Prostate gland (tissue), 2 donors: ENCODE data around the gene OSER1. TPM values are rescaled to one million over a fixed set of nuclear protein-coding genes. Genes with fewer than 3 reads are reported as not detected.

ENCODE experiments used
- DNase-seq: peaks from one replicate; pipeline ENCODE4 v3.0.0-alpha.2; 2019; ENCODE audit warnings: low spot score
- H3K27ac ChIP-seq, 2 donors: fragments of 200-600 bp; sonication (generic); 2 replicates each; pipeline ENCODE4 v1.5.1; 2017 to 2019
- H3K27me3 ChIP-seq: fragments of 200-600 bp; sonication (generic); replicated peaks from 2 replicates; pipeline ENCODE4 v1.5.1; 2019; ENCODE audit not compliant: insufficient read depth
- H3K36me3 ChIP-seq, 2 donors: fragments of 200-600 bp; sonication (generic); 1 replicate in 1 of 2; 2 replicates in 1 of 2; pipeline versions ENCODE4 v1.5.1 to v1.8.1; 2017 to 2019
- H3K4me1 ChIP-seq: fragments of 200-600 bp; sonication (generic); replicated peaks from 2 replicates; pipeline ENCODE4 v1.5.1; 2019
- H3K4me3 ChIP-seq, 2 donors: fragments of 200-600 bp; sonication (generic); 2 replicates each; pipeline ENCODE4 v1.5.1; 2017 to 2019
- H3K9me3 ChIP-seq: fragments of 200-600 bp; sonication (generic); 2 replicates; pipeline ENCODE4 v1.5.1; 2017
- CTCF ChIP-seq, 4 experiments: fragments of 200-600 bp in 2 of 4; fragments of 450-650 bp in 2 of 4; sonication (generic) in 2 of 4; IDR thresholded peaks; 1 replicate in 3 of 4; 2 replicates in 1 of 4; pipeline ENCODE4 v1.5.1; 2016 to 2019; ENCODE audit warnings: antibody characterized with exemption in 4 of 4, mild to moderate bottlenecking in 2 of 4, moderate library complexity in 2 of 4
- POLR2A ChIP-seq: fragments of 450-650 bp; IDR thresholded peaks from one replicate; pipeline ENCODE4 v1.6.1; 2016; ENCODE audit warnings: antibody characterized with exemption, mild to moderate bottlenecking
- POLR2AphosphoS5 ChIP-seq: sonication (generic); formaldehyde crosslinking; IDR thresholded peaks from one replicate; pipeline ENCODE4 v1.6.1; 2017; ENCODE audit warnings: antibody characterized with exemption
- WGBS: methylation state at CpG from one replicate; pipeline ENCODE4 v1.1.5; 2018; 5-methylcytosine and 5-hydroxymethylcytosine counted together
- intact Hi-C: fragments of 100-400 bp; cut with DNase I; formaldehyde crosslinking; loops from one replicate; pipeline ENCODE4 v1.14.2; 2022
- total RNA-seq, 2 donors: library from RNA; depleted of rRNA; stranded (reverse); fragments of >200 nt; gene quantifications; one replicate each; pipeline ENCODE4 v1.1.0, GENCODE V29; 2016

Gene OSER1
- total RNA-seq, 2 donors from 2014 or later, result 31.6 to 42.7 TPM

DNA sequence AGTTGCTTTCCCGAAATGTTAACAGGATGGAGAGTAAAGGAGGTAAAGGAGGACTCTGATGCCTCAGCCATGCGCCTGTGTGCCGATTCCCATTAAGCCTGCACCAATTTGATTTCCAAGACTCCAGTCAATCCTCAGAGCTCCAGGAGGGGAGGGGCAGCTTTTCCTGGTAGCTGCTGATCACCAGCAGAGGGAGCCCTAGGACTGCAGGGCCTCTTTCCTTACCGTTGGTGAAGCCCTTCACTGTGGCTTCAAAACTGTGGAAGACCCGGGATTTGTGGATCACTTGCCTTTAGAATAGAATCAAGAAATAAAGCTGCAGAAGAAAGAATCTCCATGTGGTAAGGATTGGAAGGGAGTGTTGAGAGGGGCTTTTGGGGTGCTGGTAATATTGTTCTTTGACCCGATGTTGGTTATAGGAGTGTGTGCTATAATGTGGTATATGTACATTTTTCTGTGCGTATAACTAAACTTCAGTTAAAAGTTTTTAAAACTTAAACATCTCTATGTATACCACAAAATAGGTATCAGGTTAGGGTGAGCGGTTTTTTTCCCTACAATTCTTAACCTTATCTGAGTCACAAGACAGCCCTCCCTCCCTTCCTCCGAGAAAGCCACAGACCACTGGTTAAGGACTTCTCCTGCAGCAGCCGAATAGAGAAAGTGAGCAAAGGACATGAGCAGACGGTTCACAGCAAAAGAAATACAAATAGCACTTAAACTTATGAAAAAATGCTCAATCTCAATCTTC is 6.9 kb upstream of the OSER1 start:
- DNase-seq, result peak; percentile 74
- intact Hi-C loops, result loop anchor here (1.0 to 10.0 kb wide), 4 partner anchors 94 to 387 kb away; partner anchors contain the start of genes FITM2 and SERINC3
- Histone ChIP-seq H3K4me1 (no peaks in the 10 kb centered on the region), H3K27ac (no peak overlapping the region), H3K27me3 (no peaks in the 10 kb centered on the region), H3K4me3 (no peak overlapping the region), H3K9me3 (no peaks in the 10 kb centered on the region), H3K36me3 (no peaks in the 10 kb centered on the region)
- TF ChIP-seq POLR2AphosphoS5 (peak; percentile 51), CTCF (IDR thresholded peaks at IDR 0.05) (peak; percentile 58 to 91 (median 86)), POLR2A (no peak)
- WGBS, result 45% methylated on average over 11 of the region's 11 CpGs

GRCh38 chr20:44215125-44215524 is 4.6 kb upstream of the OSER1 start:
- WGBS, result 47% methylated on average over 7 of the region's 7 CpGs
- Histone ChIP-seq H3K9me3 (no peaks in the 10 kb centered on the region), H3K27ac (no peak overlapping the region), H3K36me3 (no peaks in the 10 kb centered on the region), H3K27me3 (no peaks in the 10 kb centered on the region), H3K4me1 (no peaks in the 10 kb centered on the region), H3K4me3 (no peak overlapping the region)
- TF ChIP-seq CTCF (IDR thresholded peaks at IDR 0.05) (peak; percentile 29 to 79 (median 64)), POLR2A (no peak), POLR2AphosphoS5 (peak; percentile 43)
- intact Hi-C loops, result loop anchor here (2.0 to 10.0 kb wide), 4 partner anchors 172 to 390 kb away; partner anchors contain the start of gene SERINC3
- peak; percentile 53 for DNase-seq

- no peak for DNase-seq
- H3K36me3 ChIP-seq, result no peaks in the 10 kb centered on the region
- 80% methylated on average over 4 of the region's 4 CpGs for WGBS
- no peaks in the 10 kb centered on the region for H3K4me1 ChIP-seq
- TF ChIP-seq CTCF (IDR thresholded peaks at IDR 0.05), result no peak
- no peak for TF ChIP-seq POLR2AphosphoS5
- no peak for TF ChIP-seq POLR2A
- no peaks in the 10 kb centered on the region for H3K27me3 ChIP-seq
- H3K27ac ChIP-seq, result no peak overlapping the region
- H3K9me3 ChIP-seq, result no peaks in the 10 kb centered on the region
- H3K4me3 ChIP-seq, result no peak overlapping the region
- intact Hi-C loops, result loop anchor here (5.0 to 10.0 kb wide), 3 partner anchors 312 to 755 kb away; partner anchors contain the start of genes SERINC3 and SRSF6
These were observed 2.2 kb upstream of the OSER1 start for GRCh38 chr20:44212792-44213191.

GRCh38 chr20:44211177-44212039 is 837 bp upstream of the OSER1 start:
- no peaks in the 10 kb centered on the region for H3K9me3 ChIP-seq
- 7% methylated on average over 24 of the region's 24 CpGs for WGBS
- H3K4me1 ChIP-seq, result no peaks in the 10 kb centered on the region
- intact Hi-C loops, result loop anchor here (5.0 to 10.0 kb wide), 3 partner anchors 313 to 754 kb away; partner anchors contain the start of genes SERINC3 and SRSF6
- H3K36me3 ChIP-seq, result no peaks in the 10 kb centered on the region
- H3K27ac ChIP-seq, result peak overlapping the region; percentile 95 to 97
- peak; percentile 35 for DNase-seq
- TF ChIP-seq POLR2AphosphoS5 (no peak), POLR2A (no peak), CTCF (IDR thresholded peaks at IDR 0.05) (no peak)
- H3K4me3 ChIP-seq, result peak overlapping the region; percentile 81 to 90
- no peaks in the 10 kb centered on the region for H3K27me3 ChIP-seq
